Measurements from ENCODE around the gene TAL2.

Gene TAL2

DNA sequence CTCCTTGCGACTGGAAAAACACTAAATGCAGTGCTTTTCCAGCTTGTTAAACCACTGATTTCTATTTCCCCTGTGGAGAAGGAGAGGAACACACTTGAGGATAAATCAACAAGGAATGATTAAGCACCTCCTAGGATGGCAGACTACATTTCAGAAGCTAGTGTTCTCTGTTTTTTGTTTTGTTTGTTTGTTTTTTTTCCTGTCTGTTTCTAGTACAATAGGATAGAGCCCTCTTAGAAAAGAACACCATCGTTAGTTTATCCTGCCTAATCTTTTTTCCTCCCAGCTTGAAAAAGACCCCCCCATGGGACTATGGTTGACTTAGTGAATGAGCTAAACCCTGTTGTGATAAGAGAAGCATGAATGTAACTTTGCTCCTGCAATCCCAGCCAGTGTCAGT, 3.9 kb upstream of the TAL2 start:
- TF ChIP-seq ZIC2 (tag by site-specific recombination; IDR thresholded peaks at IDR 0.05) (peak; percentile 78), ZNF654 (tag by site-specific recombination; IDR thresholded peaks at IDR 0.05; ENCODE audit: low read depth) (no peak), ZNF747 (tag by site-specific recombination; IDR thresholded peaks at IDR 0.05) (no peak), ZNF391 (tag by site-specific recombination; IDR thresholded peaks at IDR 0.05; ENCODE audit: borderline replicate concordance, low read depth) (no peak), ZNF530 (tag by site-specific recombination; IDR thresholded peaks at IDR 0.05; ENCODE audit: low read depth) (no peak), ZNF501 (tag by site-specific recombination; IDR thresholded peaks at IDR 0.05) (no peak), OSR2 (tag by site-specific recombination; IDR thresholded peaks at IDR 0.05) (peak; percentile 34; the same call in 1 of the 2 replicates), ZNF157 (tag by site-specific recombination; IDR thresholded peaks at IDR 0.05) (no peak), TRIM28 (IDR thresholded peaks at IDR 0.05; ENCODE audit: borderline replicate concordance, low read length) (peak; percentile 79), FEZF1 (tag by site-specific recombination; IDR thresholded peaks at IDR 0.05) (peak; percentile 60), GLI2 (tag by site-specific recombination; IDR thresholded peaks at IDR 0.05; ENCODE audit: borderline replicate concordance, low read depth) (peak; percentile 23; the same call in 1 of the 2 replicates), ZNF19 (tag by site-specific recombination; IDR thresholded peaks at IDR 0.05; ENCODE audit: low read depth) (no peak), GLIS1 (tag by site-specific recombination; IDR thresholded peaks at IDR 0.05) (peak; percentile 83), TCF7L2 (IDR thresholded peaks at IDR 0.05; ENCODE audit: borderline replicate concordance, low read depth, low read length) (peak; percentile 56; the same call in 1 of the 2 replicates), ZNF596 (tag by site-specific recombination; IDR thresholded peaks at IDR 0.05) (no peak)
- TF ChIP-seq, protein P1, sequence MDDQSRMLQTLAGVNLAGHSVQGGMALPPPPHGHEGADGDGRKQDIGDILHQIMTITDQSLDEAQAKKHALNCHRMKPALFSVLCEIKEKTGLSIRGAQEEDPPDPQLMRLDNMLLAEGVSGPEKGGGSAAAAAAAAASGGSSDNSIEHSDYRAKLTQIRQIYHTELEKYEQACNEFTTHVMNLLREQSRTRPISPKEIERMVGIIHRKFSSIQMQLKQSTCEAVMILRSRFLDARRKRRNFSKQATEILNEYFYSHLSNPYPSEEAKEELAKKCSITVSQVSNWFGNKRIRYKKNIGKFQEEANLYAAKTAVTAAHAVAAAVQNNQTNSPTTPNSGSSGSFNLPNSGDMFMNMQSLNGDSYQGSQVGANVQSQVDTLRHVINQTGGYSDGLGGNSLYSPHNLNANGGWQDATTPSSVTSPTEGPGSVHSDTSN (CRISPR knock-in tag; IDR thresholded peaks at IDR 0.05) = no peak
- TF ChIP-seq, protein P2, sequence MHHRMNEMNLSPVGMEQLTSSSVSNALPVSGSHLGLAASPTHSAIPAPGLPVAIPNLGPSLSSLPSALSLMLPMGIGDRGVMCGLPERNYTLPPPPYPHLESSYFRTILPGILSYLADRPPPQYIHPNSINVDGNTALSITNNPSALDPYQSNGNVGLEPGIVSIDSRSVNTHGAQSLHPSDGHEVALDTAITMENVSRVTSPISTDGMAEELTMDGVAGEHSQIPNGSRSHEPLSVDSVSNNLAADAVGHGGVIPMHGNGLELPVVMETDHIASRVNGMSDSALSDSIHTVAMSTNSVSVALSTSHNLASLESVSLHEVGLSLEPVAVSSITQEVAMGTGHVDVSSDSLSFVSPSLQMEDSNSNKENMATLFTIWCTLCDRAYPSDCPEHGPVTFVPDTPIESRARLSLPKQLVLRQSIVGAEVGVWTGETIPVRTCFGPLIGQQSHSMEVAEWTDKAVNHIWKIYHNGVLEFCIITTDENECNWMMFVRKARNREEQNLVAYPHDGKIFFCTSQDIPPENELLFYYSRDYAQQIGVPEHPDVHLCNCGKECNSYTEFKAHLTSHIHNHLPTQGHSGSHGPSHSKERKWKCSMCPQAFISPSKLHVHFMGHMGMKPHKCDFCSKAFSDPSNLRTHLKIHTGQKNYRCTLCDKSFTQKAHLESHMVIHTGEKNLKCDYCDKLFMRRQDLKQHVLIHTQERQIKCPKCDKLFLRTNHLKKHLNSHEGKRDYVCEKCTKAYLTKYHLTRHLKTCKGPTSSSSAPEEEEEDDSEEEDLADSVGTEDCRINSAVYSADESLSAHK (tag by site-specific recombination; IDR thresholded peaks at IDR 0.05) = peak; percentile 65; the same call in 1 of the 2 replicates
- TF ChIP-seq, protein P3, sequence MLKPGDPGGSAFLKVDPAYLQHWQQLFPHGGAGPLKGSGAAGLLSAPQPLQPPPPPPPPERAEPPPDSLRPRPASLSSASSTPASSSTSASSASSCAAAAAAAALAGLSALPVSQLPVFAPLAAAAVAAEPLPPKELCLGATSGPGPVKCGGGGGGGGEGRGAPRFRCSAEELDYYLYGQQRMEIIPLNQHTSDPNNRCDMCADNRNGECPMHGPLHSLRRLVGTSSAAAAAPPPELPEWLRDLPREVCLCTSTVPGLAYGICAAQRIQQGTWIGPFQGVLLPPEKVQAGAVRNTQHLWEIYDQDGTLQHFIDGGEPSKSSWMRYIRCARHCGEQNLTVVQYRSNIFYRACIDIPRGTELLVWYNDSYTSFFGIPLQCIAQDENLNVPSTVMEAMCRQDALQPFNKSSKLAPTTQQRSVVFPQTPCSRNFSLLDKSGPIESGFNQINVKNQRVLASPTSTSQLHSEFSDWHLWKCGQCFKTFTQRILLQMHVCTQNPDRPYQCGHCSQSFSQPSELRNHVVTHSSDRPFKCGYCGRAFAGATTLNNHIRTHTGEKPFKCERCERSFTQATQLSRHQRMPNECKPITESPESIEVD (tag by site-specific recombination; IDR thresholded peaks at IDR 0.05) = peak; percentile 55
- TF ChIP-seq, protein P4, sequence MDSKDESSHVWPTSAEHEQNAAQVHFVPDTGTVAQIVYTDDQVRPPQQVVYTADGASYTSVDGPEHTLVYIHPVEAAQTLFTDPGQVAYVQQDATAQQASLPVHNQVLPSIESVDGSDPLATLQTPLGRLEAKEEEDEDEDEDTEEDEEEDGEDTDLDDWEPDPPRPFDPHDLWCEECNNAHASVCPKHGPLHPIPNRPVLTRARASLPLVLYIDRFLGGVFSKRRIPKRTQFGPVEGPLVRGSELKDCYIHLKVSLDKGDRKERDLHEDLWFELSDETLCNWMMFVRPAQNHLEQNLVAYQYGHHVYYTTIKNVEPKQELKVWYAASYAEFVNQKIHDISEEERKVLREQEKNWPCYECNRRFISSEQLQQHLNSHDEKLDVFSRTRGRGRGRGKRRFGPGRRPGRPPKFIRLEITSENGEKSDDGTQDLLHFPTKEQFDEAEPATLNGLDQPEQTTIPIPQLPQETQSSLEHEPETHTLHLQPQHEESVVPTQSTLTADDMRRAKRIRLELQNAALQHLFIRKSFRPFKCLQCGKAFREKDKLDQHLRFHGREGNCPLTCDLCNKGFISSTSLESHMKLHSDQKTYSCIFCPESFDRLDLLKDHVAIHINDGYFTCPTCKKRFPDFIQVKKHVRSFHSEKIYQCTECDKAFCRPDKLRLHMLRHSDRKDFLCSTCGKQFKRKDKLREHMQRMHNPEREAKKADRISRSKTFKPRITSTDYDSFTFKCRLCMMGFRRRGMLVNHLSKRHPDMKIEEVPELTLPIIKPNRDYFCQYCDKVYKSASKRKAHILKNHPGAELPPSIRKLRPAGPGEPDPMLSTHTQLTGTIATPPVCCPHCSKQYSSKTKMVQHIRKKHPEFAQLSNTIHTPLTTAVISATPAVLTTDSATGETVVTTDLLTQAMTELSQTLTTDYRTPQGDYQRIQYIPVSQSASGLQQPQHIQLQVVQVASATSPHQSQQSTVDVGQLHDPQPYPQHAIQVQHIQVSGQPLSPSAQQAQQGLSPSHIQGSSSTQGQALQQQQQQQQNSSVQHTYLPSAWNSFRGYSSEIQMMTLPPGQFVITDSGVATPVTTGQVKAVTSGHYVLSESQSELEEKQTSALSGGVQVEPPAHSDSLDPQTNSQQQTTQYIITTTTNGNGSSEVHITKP (tag by site-specific recombination; IDR thresholded peaks at IDR 0.05) = 0 out of 2 replicates have a peak, but pooled peaks have one; percentile 16
- peaks cover 6% of the 10 kb centered on the region for H3K4me1 ChIP-seq (ENCODE audit: control insufficient read depth, insufficient read depth, low read length)
- H3K9me3 ChIP-seq (ENCODE audit: control insufficient read depth, insufficient read depth, low read depth, low read length) = no peaks in the 10 kb centered on the region
- CTCF ChIA-PET = no interaction called here
- no peak overlapping the region for H3K27ac ChIP-seq (ENCODE audit: extremely low read depth, low read depth, low read length)
- no peaks in the 10 kb centered on the region for H3K36me3 ChIP-seq (ENCODE audit: control insufficient read depth in 2 of 2, insufficient read depth in 1 of 2, low read length in 2 of 2)
- H3K4me3 ChIP-seq (ENCODE audit: low read depth, low read length) = no peak overlapping the region
- POLR2A ChIA-PET = no interaction called here
